UCSD-AML1 (cell line): ENCODE measurements around the gene LSR.
A peak's percentile ranks its signal among the peaks of the same experiment; 100 is the strongest.

Experiments
- DNase-seq: peaks from one replicate; lab custom pipeline; 2025; ENCODE audit not compliant: unreplicated experiment; lab: John Stamatoyannopoulos, UW

LSR gene

DNA sequence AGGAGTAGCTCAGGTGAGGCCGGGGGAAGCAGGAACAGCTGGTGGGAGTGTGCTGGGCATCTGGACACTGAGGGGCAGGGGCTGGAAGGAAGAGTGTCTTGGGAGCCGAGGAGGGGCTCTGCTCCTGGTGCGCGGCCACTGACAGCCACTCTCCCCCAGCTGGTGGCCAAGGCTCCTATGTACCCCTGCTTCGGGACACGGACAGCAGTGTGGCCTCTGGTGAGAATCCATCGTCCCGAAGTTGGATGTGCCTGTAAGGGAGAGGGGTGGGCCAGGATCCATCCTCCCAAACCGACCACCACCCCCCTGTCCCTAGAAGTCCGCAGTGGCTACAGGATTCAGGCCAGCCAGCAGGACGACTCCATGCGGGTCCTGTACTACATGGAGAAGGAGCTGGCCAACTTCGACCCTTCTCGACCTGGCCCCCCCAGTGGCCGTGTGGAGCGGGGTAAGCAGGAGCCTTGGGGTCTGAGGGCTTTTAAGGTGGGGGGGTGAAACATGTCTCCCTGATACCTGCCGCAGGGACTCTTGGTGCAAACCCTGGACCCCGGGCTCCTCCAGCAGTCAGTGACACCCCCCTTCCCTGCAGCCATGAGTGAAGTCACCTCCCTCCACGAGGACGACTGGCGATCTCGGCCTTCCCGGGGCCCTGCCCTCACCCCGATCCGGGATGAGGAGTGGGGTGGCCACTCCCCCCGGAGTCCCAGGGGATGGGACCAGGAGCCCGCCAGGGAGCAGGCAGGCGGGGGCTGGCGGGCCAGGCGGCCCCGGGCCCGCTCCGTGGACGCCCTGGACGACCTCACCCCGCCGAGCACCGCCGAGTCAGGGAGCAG, 17.9 kb downstream of the LSR start:
- no peak for DNase-seq

DNA sequence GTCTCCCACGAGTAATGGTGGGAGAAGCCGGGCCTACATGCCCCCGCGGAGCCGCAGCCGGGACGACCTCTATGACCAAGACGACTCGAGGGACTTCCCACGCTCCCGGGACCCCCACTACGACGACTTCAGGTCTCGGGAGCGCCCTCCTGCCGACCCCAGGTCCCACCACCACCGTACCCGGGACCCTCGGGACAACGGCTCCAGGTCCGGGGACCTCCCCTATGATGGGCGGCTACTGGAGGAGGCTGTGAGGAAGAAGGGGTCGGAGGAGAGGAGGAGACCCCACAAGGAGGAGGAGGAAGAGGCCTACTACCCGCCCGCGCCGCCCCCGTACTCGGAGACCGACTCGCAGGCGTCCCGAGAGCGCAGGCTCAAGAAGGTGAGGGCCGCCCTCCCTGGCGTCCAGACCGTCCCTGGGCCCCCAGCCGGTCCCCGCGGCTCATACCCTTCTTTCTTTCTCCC, 18.6 kb downstream of the LSR start:
- peak; percentile 58 for DNase-seq

DNA sequence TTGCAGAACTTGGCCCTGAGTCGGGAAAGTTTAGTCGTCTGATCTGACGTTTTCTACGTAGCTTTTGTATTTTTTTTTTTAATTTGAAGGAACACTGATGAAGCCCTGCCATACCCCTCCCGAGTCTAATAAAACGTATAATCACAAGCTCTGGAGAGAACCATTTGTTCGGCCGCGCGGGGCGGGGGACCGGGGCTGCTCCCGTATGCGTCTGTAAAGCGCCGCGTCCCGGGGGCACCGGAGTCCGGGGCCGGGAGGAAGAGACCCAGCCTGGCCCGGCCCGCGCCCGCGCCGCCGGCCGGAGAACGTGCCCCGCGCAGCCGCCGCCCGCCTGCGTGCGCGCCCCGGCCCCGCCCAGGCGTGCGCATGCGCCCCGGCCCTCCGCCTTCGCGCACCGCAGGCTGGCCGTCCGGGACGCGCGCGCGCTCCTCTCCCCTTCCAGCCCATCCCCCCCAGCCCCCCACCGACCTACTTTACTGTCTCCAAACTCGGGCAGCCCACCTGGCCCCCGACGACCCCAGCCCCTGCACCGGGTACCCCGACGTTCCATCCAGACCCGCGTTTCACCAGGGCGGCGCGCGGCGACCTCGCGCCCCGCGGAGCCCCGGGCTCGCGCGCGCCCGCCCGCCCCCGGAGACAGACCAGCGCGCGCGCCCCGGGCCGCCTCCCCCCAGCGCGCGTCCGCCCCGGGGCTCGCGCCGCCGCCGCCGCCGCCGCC, 19.2 kb downstream of the LSR start:
- DNase-seq: peak; percentile 84

DNA sequence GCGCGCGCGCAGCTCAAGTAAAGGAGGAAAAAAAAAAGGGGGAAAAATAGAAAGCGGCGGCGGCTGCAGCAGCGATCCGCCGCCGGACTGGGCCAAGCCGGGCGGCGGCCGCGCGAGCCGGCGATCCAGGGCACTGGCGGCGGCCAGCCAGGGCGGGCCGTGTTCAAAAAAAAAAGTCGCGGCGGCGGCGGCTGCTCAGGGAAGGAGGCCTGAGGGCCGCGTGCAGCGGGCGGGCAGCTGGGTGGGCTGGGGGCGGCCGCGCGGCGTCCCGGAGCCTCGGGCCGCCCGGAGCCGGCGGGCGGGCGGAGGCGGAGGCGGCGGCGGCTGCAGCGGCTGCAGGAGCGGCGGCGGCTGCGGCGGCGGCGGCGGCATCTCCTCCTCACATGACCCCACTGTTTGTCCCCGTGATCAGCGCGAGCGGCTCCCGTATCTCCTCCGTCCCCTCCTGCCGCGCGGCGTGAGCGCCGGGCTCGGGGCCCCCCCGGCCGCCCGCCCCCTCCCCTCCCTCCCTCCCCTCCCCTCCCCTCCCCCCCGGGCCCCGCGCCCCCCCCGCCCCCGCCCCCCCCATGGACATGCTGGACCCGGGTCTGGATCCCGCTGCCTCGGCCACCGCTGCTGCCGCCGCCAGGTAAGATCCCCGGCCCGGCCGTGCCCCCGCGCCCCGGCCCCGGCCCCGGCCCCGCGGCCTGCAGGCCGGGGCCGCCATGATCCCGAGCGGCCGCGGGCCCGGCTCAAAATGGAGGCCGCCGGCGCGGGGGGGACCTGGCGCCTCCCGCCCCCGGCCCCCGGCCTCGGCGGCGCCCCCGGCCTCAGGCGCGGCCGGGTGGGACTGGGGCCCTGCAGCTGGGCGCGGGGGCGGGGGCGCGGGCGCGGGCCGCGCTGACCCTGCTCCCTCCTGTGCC, 20.0 kb downstream of the LSR start, which contains the start of gene USF2:
TSS of gene USF2 (plus strand) at position 427 of the 902 bp plus-strand sequence. CDS start at position 567, 140 bp downstream.
- DNase-seq: peak; percentile 71

DNA sequence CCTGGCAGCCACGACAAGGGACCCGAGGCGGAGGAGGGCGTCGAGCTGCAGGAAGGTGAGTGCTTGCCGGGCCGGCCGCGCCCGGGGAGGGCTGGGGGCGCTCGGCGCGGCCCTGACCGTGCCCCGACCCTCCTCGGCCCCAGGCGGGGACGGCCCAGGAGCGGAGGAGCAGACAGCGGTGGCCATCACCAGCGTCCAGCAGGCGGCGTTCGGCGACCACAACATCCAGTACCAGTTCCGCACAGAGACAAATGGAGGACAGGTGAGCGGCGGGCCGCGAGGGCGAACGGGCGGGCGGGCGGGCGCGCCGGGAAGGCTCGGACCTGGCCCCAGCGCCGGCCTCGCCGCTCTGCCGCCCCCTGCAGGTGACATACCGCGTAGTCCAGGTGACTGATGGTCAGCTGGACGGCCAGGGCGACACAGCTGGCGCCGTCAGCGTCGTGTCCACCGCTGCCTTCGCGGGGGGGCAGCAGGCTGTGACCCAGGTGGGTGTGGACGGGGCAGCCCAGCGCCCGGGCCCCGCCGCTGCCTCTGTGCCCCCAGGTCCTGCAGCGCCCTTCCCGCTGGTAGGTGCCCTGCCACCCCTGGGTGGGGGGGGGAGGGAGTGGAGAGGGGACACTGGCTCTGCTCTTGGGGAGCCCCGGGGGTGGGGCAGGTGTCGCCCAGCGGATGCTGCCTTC, 20.8 kb downstream of the LSR start:
- peak; percentile 78 for DNase-seq

DNA sequence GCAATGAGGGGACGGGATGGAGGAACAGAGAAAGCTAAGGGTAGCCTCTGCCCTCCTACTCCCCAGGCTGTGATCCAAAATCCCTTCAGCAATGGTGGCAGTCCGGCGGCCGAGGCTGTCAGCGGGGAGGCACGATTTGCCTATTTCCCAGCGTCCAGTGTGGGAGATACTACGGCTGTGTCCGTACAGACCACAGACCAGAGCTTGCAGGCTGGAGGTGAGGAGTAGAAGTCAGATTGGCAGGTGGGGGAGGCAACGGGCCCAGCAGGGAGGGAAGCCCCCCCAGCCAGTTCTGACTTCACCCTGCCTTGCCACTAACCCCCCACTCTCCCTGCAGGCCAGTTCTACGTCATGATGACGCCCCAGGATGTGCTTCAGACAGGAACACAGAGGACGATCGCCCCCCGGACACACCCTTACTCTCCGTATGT, 21.6 kb downstream of the LSR start:
- DNase-seq: no peak

DNA sequence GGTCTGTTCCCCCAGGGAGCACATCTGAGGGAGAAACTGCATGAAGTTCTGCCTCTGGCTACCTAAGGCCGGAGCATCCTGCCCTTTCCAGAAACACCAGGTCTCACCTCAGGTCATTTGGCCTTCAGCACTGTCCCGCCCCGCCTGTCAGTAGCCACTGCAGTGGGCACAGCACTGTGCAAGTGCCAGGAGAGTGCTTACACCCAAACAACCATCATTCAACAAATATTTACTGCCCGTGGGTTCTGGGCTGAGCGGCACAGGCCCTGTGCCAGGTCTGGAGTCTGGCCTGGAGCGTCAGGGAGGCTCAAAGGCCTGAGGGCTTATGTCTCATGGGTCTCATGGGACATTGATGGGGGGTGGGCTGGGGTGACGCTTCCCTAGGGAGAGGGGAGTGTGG, 22.7 kb downstream of the LSR start:
- DNase-seq: no peak

DNA sequence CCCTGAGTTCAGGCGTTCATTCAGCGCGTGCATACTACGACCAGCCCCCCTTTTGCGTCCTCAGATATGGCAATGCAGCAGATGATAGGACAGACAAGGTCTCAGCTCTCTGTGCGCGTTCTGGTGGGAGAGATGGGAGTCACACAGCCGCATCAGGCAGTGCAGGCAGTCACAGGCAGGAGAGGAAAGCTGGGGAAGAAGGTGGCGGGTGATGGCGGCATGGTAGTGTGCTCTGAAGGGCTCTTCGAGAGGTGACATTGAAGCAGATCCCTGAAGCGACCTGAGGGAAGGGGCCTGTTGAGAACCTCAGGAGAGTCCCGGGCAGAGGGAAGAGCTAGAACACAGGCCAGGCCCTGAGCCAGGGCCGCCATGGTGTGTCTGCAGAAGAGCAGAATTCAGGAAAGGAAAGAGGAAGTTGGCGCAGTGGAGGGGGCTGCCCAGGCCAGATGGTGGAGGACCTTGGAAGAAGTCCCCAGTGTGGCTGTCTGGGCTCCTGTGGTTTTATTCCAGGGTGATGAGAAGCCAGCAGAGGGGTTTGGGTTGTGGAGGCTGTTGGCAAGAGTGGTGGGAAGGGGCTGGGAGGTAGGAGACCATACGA, 23.4 kb downstream of the LSR start:
- peak; percentile 69 for DNase-seq

DNA sequence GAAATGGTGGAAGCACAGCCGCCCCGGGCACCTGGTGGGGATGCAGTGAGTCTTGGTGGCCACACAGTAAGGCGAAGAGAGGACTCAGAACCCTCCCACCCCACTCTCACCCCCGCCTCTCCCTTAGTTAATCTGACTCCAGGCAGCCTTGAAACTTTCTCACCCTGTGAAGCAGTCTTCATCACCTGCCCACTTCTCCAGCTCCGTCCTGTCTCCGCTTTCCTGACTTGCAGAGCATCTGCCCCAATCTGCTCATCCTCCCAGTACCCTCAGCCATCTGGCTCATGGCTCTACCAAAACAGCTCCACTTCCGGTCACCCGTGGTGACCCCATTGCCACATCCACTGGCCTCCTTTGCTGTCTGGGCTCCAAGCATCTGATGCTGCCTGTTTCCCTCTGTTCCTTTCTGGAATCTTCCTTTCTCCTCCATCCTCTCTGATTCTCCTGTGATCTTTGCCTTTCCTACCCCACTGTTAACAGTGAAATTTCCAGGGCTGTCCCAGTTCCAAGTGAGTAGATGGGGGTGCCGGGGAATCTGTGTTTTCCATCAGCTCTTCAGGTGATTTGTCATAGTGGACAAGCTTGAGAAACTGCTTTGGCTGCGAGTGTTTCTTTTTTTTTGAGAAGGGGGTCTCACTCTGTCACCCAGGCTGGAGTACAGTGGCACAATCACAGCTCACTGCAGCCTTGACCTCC, 24.3 kb downstream of the LSR start:
- no peak for DNase-seq

DNA sequence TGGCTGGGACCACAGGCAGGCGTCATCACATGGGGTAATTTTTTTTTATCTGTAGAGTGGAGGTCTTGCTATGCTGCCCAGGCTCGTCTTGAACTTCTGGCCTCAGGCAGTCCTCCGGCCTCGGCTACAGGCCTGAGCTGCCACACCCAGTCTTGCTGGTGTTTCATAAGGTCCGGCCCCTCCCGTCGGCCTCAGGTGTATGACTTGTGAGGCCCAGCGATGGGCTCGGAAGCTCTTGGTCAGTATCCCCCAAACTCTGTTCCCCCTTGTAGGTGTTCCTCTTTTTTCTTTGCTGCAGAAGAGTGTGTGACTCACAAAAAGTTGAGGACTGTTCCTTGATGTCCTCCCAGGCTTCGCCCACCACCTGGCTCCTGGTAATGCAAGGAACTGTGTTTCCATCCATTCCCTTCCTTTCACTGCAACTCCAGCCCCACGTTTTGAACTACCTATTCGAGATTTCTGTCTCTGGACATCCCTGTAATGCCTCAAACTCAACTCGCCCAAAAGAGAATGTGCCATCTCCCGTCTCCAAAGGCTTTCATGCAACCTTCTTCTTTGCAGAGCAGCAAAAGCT, 25.0 kb downstream of the LSR start:
- no peak for DNase-seq

DNA sequence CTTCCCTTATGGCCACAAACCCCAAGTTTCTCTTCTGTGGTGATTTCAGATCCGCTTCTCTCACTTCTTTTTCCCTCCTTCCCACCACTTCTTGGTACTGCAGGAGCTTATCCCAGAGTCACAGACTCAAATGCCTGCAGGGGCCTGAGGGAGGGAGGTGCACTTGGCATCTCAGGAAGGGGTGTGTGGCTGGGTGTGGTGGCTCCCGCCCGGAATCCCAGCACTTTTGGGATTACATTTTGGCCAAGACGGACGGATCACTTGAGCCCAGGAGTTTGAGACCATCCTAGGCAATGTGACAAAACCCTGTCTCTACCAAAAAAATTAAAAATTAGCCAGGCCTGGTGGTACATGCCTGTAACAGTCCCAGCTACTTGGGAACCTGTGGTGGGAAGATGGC, 25.5 kb downstream of the LSR start:
- no peak for DNase-seq

DNA sequence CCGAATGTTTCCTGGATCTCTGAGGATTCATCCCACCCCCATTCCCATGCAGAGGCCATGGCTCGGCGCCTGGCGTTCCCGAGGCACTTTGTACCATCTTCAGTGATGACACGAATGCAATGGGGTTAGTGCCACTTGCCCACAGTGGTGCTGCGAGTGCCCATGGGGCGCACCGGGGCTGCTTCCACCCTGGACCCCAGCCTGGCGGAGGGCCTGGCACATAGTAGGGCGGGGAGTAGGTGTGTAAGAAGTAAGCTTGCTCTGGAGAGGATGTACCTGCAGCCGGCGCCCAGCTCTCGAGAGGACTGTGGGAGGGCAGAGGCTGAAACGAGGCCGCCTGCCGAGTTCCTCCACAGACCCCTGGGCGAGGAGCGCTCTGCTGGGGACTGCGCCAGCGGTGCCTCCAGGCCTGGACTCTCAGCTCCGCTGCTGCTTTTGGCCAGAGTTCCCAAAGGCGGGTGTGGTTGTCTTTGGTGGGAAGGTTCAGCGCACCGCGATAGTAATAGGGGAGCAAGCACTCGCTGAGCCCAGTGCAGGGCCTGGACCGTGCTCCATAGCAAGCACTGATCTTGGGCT, 28.0 kb downstream of the LSR start:
- no peak for DNase-seq

DNA sequence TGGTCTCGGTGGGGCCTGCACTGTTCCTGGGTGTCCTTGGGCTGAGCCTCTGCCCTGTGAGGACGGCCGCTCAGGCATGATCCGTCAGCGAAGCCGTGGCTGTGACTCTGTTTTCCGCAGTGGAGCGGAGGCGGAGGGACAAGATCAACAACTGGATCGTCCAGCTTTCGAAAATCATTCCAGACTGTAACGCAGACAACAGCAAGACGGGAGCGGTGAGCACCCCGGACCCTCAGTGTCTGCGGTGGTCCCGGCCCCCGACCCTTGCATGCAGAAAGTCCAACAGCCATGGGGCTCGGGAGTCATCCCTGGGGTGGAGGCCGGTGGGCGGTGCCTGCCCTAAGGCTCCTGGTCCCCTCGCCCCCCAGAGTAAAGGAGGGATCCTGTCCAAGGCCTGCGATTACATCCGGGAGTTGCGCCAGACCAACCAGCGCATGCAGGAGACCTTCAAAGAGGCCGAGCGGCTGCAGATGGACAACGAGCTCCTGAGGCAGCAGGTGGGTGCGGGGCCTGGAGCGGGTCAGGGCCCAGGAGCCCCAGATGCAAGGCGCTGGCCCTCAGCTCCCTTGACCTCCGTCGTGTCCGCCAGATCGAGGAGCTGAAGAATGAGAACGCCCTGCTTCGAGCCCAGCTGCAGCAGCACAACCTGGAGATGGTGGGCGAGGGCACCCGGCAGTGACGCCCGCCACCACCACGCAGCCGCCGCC, 29.9 kb downstream of the LSR start:
- DNase-seq: no peak

DNA sequence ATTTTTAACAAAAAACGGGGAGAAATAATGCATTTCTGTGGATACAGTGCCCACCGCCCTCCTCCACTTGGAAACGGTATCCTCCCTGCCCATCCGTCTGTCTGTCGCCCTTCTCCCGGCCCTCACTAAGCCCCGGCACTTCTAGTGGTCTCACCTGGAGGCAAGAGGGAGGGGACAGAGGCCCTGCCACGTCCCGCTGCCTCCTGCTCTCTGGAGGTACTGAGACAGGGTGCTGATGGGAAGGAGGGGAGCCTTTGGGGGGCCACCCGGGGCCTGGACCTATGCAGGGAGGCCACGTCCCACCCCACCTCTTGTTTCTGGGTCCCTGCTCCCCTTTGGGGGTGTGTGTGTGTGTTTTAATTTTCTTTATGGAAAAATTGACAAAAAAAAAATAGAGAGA, 30.6 kb downstream of the LSR start:
- DNase-seq: no peak

DNA sequence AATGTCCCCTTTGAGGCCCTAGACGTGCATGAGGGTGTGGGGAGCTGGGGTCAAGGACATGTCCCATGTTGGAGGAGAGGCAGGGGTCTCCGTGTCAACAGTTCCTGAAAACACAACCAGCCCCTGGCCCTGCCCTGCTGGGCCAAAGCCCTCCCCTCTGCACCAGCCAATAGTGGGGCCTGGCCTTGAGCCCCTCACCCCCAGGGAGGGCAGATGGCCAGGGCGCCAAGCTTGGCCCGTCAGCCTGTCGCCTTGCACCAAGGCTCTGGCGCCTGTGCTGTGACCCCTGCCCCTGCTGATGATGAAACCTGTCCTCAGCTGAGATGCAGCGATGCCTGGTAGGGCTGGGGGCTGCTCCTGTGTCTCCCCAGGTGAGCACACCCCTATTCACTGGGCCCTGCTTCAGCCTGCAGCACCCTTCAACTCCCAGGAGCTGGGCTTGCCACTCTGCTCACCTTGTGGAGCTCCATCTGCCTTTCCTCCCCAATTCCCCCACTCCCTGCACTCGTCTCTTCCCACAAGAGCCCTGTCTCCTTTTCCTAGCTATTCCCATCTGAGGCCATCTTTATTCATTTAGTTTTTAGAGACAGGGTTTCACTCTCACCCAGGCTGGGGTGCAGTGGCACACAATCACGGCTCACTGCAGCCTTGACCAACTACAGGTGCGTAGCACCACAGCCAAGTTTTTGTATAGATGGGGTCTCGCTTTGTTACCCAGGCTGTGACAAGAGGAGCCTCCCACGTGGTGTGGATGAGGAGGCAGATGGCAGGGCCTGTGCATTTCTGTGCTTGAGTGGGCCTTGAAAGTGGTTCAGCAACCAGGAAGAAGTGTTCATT, 31.4 kb downstream of the LSR start:
- no peak for DNase-seq

DNA sequence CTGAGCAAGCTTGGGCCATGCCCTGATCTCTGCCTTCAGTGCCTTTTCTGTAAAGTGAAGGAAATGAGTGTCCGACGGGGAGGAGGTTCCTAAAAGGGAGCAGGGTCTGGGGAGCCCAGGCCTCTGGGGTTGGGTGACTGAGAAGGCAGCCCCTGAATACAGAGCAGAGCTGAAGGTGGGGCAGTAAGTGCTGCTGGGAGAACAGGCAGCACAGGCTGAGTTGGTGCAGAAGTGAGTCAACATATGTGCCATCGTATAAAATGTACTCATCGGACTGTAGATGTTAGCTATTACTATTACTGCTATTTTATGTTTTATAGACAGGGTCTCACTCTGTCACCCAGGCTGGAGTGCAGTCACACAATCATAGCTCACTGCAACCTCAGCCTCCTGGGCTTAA, 32.5 kb downstream of the LSR start:
- DNase-seq: no peak
